GM12872 (cell line): ENCODE results near the gene DNASE1L3.

ENCODE experiments used
- TF ChIP-seq, protein P1 (sequence below): IDR thresholded peaks from 3 replicates; pipeline ENCODE4 v1.5.1; 2011; ENCODE audit warnings: low read depth, mild to moderate bottlenecking, low read length, moderate library complexity; ENCODE audit not compliant: insufficient read depth

The DNASE1L3 gene

DNA sequence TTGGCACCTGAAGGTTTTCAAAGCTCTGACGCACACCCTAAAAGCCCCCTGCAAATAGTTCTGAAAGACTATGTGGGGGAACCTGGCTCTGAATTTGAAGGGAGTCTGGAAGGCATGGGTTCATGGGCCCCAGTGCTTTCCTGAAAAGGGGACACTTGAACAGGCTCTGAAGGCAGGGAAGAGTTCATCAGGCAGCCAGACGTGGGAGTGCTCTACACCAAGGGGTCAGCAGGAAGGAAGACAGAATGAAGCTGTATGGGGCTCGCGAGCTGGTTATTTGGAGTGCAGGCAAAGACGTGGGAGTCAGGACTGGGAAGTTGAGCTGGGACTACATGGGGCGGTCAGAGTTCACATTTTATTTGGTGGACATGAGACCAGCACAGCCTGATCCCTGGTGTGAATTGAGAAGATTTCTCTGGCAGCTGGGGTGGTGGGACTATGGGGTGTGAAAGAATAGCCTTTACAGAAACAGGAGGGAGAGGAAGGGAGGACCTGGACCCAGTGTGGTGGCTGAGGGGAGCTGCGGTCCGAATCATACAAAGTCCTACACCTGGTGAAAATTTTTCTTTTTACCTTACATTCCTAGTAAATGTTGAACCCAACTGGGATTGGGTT lies 39.4 kb upstream of the DNASE1L3 start:
- TF ChIP-seq, protein P1, sequence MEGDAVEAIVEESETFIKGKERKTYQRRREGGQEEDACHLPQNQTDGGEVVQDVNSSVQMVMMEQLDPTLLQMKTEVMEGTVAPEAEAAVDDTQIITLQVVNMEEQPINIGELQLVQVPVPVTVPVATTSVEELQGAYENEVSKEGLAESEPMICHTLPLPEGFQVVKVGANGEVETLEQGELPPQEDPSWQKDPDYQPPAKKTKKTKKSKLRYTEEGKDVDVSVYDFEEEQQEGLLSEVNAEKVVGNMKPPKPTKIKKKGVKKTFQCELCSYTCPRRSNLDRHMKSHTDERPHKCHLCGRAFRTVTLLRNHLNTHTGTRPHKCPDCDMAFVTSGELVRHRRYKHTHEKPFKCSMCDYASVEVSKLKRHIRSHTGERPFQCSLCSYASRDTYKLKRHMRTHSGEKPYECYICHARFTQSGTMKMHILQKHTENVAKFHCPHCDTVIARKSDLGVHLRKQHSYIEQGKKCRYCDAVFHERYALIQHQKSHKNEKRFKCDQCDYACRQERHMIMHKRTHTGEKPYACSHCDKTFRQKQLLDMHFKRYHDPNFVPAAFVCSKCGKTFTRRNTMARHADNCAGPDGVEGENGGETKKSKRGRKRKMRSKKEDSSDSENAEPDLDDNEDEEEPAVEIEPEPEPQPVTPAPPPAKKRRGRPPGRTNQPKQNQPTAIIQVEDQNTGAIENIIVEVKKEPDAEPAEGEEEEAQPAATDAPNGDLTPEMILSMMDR: no peak

GRCh38 chr3:58249358-58250092 lies 38.8 kb upstream of the DNASE1L3 start:
- TF ChIP-seq, protein P1: 0 out of 3 replicates have a peak, but pooled peaks have one; percentile 13

DNA sequence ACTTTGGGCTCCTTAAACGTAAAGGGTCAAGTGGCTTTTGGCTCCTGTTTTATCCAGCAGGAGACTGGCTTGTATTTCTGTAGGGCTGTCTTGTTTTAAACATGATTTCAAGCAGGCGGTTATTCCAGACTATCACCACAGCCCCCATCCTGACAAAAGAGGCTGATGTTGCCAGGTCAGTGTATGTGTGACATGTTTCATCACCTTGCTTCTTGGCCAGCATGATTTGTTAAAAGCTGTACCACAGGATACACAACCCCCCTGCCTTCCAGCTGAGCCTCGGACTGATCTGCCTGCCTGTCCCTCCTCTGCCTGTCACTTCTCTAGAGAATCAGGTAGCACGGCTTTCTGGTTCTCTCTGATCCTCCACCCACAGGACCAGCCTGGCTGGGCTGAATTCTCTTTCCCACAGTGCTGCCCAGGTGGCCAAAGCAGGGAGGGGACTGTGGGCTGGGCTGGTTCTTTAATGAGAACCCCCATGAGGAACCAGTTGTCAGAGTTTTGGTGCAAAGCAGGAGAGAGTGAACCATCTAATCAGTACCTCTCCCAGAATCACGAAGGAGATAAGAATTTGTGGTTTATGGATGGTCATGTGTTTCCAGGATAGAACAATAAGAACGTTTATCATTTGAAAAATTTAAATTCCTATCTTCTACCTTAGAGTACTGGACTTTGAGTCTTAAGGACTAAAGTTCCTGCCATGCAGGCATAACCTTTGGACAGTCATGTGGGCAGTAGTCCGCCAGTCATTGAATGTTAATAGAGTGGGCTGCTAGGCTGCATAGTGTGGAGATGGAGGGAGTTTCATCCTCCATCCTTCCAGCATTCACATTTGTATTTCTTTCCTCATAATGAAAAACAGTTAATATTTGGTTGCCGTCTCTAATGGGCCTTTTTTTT lies 35.6 kb upstream of the DNASE1L3 start:
- TF ChIP-seq, protein P1: no peak

GRCh38 chr3:58243976-58244585 lies 33.3 kb upstream of the DNASE1L3 start:
- TF ChIP-seq, protein P1: no peak

- TF ChIP-seq, protein P1: no peak
Measured at GRCh38 chr3:58242340-58242739, 31.6 kb upstream of the DNASE1L3 start.

GRCh38 chr3:58241306-58242044 lies 30.7 kb upstream of the DNASE1L3 start:
- TF ChIP-seq, protein P1: 0 out of 3 replicates have a peak, but pooled peaks have one; percentile 9
